GM23338 (cell line): ENCODE data around the gene FARP1. TPM values are rescaled to one million over a fixed set of nuclear protein-coding genes. Genes with fewer than 3 reads are reported as not detected.

Experiments used
- ATAC-seq: fragments of 200-7000 bp; cut with Tn5 transposase; 3 replicates; pipeline ENCODE4 v1.9.1; 2020
- DNase-seq: peaks from one replicate; pipeline ENCODE4 v3.0.0-alpha.2; 2015; ENCODE audit warnings: low spot score
- H2AFZ ChIP-seq: fragments of 200-600 bp; sonication (generic); 2 replicates; pipeline ENCODE4 v1.8.0; 2016; ENCODE audit warnings: antibody characterized with exemption, mild to moderate bottlenecking, moderate library complexity
- H3F3A ChIP-seq: fragments of 200-600 bp; sonication (generic); replicated peaks from 2 replicates; pipeline ENCODE4 v1.8.0; 2017; ENCODE audit warnings: antibody characterized with exemption, mixed run types, low read depth
- H3K27ac ChIP-seq: fragments of 200-600 bp; sonication (generic); 2 replicates; pipeline ENCODE4 v1.6.1; 2016; ENCODE audit warnings: low read depth
- H3K27me3 ChIP-seq: fragments of 200-600 bp; sonication (generic); 2 replicates; pipeline ENCODE4 v1.8.0; 2016; ENCODE audit warnings: mild to moderate bottlenecking, mixed run types, moderate library complexity; ENCODE audit not compliant: insufficient read depth
- H3K36me3 ChIP-seq: fragments of 200-600 bp; sonication (generic); 2 replicates; pipeline ENCODE4 v1.8.0; 2016; ENCODE audit warnings: mild to moderate bottlenecking; ENCODE audit not compliant: insufficient read depth
- H3K4me1 ChIP-seq: fragments of 200-600 bp; sonication (generic); 2 replicates; pipeline ENCODE4 v1.8.0; 2016; ENCODE audit warnings: mild to moderate bottlenecking, moderate library complexity; ENCODE audit not compliant: insufficient read depth
- H3K4me2 ChIP-seq: fragments of 200-600 bp; sonication (generic); 2 replicates; pipeline ENCODE4 v1.7.1; 2017; ENCODE audit warnings: mixed run types
- H3K4me3 ChIP-seq: fragments of 200-600 bp; sonication (generic); 2 replicates; pipeline ENCODE4 v1.6.1; 2016; ENCODE audit warnings: mixed run types
- H3K79me2 ChIP-seq: fragments of 200-600 bp; sonication (generic); replicated peaks from 2 replicates; pipeline ENCODE4 v1.8.0; 2017; ENCODE audit warnings: mild to moderate bottlenecking; ENCODE audit not compliant: insufficient read depth
- H3K9me2 ChIP-seq: fragments of 200-600 bp; sonication (generic); 2 replicates; pipeline ENCODE4 v1.8.0; 2017; ENCODE audit not compliant: insufficient read depth
- H4K20me1 ChIP-seq: fragments of 200-600 bp; sonication (generic); replicated peaks from 2 replicates; pipeline ENCODE4 v1.8.0; 2017; ENCODE audit warnings: mild to moderate bottlenecking; ENCODE audit not compliant: insufficient read depth
- H3K27ac Mint-ChIP-seq: 2 replicates; pipeline ENCODE4 v1.8.0; 2020; ENCODE audit warnings: inconsistent platforms, mild to moderate bottlenecking, moderate library complexity, mixed read lengths
- H3K27me3 Mint-ChIP-seq: 3 replicates; pipeline ENCODE4 v1.8.0; 2022; ENCODE audit warnings: low read depth, mild to moderate bottlenecking, moderate library complexity, mixed read lengths, inconsistent platforms; ENCODE audit not compliant: insufficient read depth, poor library complexity
- H3K36me3 Mint-ChIP-seq: 3 replicates; pipeline ENCODE4 v1.8.0; 2021; ENCODE audit warnings: low read depth, mild to moderate bottlenecking, inconsistent platforms, moderate library complexity, mixed read lengths
- H3K4me1 Mint-ChIP-seq: 3 replicates; pipeline ENCODE4 v1.8.0; 2020; ENCODE audit warnings: mild to moderate bottlenecking, inconsistent platforms, mixed read lengths
- H3K4me3 Mint-ChIP-seq: 3 replicates; pipeline ENCODE4 v1.8.0; 2021; ENCODE audit warnings: moderate library complexity, mild to moderate bottlenecking, inconsistent platforms, mixed read lengths
- H3K9me3 Mint-ChIP-seq: 3 replicates; pipeline ENCODE4 v1.8.0; 2020; ENCODE audit warnings: moderate library complexity, mild to moderate bottlenecking, inconsistent platforms, mixed read lengths
- CREB1 ChIP-seq: fragments of 250-450 bp; sonication (Bioruptor Pico); IDR thresholded peaks from 2 replicates; pipeline ENCODE4 v1.5.0; 2020; ENCODE audit warnings: low read depth, mild to moderate bottlenecking, moderate library complexity
- CTCF ChIP-seq, 2 experiments: fragments of 200-600 bp in 1 of 2; sonication (generic) in 1 of 2; conservative IDR thresholded peaks; 2 replicates each; pipeline versions ENCODE4 v1.5.1 to v1.6.1; 2016 to 2017; ENCODE audit warnings: antibody characterized with exemption in 2 of 2, low read depth in 2 of 2, mild to moderate bottlenecking in 2 of 2, moderate library complexity in 1 of 2
- ETS1 ChIP-seq: IDR thresholded peaks from 2 replicates; pipeline ENCODE4 v1.6.1; 2016; ENCODE audit warnings: antibody characterized with exemption
- EZH2 ChIP-seq: fragments of 200-600 bp; sonication (generic); IDR thresholded peaks from one replicate; pipeline ENCODE4 v1.8.0; 2017; ENCODE audit warnings: antibody characterized with exemption, mild to moderate bottlenecking, low read depth; ENCODE audit not compliant: unreplicated experiment
- EZH2phosphoT487 ChIP-seq: fragments of 200-600 bp; sonication (generic); IDR thresholded peaks from one replicate; pipeline ENCODE4 v1.8.1; 2018; ENCODE audit warnings: antibody characterized with exemption; ENCODE audit not compliant: unreplicated experiment
- JUNB ChIP-seq: IDR thresholded peaks from one replicate; pipeline ENCODE4 v1.6.1; 2016; ENCODE audit warnings: antibody characterized with exemption; ENCODE audit not compliant: unreplicated experiment
- NANOG ChIP-seq: IDR thresholded peaks from 2 replicates; pipeline ENCODE4 v1.6.1; 2016; ENCODE audit warnings: antibody characterized with exemption, borderline replicate concordance
- POLR2AphosphoS5 ChIP-seq: IDR thresholded peaks from 2 replicates; pipeline ENCODE4 v1.6.1; 2016; ENCODE audit warnings: antibody characterized with exemption, low read depth
- STAT1 ChIP-seq: IDR thresholded peaks from one replicate; pipeline ENCODE4 v1.6.1; 2016; ENCODE audit warnings: antibody characterized with exemption; ENCODE audit not compliant: unreplicated experiment
- ZNF114 ChIP-seq: fragments of 250-450 bp; sonication (Bioruptor Pico); IDR thresholded peaks from 2 replicates; pipeline ENCODE4 v1.5.0; 2020; ENCODE audit warnings: mild to moderate bottlenecking, moderate library complexity
- ZNF331 ChIP-seq: fragments of 250-450 bp; sonication (Bioruptor Pico); IDR thresholded peaks from 2 replicates; pipeline ENCODE4 v1.5.0; 2020; ENCODE audit warnings: low read depth, mild to moderate bottlenecking, moderate library complexity
- polyA plus RNA-seq: library from polyadenylated mRNA; unstranded; fragments of >200 nt; fragmentation: Nextera tagmentation; extraction: Ambion mirVana; gene quantifications from 2 replicates; pipeline ENCODE4 v1.2.1, GENCODE V29; 2016
- total RNA-seq: library from RNA; depleted of rRNA; stranded (reverse); fragments of >200 nt; shearing (Covaris generic); gene quantifications from 2 replicates; pipeline ENCODE4 v1.2.3, GENCODE V29; 2014
- TF ChIP-seq, protein P1 (sequence below): fragments of 250-450 bp; sonication (Bioruptor Pico); IDR thresholded peaks from 2 replicates; pipeline ENCODE4 v1.5.0; 2020; ENCODE audit warnings: mild to moderate bottlenecking, moderate library complexity

Gene FARP1
- total and polyA plus RNA-seq, 2 experiments from 2014 or later, result 53.6 to 82.5 TPM

- TF ChIP-seq ETS1 (no peak), STAT1 (no peak), POLR2AphosphoS5 (no peak), JUNB (no peak), EZH2phosphoT487 (no peak), CREB1 (CRISPR knock-in tag) (no peak)
Measured at GRCh38 chr13:98321395-98321794, 178.5 kb downstream of the FARP1 start (continued).

DNA sequence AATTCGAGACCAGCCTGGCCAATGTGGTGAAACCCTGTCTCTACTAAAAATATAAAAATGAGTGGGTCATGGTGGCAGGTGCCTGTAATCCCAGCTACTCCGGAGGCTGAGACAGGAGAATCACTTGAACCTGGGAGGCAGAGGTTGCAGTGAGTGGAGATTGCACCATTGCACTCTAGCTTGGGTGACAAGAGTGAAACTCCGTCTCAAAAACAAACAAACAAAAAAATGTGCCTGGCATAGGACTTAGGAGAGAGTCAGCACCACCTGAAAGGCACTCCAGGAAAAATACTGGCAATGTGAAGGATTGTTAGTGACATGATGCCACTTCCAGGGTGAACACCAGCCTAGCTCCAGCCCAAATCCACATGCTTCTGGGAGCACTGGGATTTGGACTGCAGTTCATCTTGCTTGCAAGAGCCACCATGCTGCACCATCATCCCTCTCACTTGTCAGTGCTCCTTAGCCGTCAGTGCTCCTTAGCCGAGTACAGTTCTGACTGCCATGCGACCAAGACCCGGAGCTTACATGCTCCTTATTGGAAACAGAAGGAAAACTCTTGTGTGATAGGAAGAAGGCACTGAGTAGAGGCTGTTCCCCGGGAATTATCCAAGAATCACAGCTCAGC is 179.3 kb downstream of the FARP1 start:
- no peak overlapping the region for H3K27ac Mint-ChIP-seq
- H3K27ac ChIP-seq, result no peak overlapping the region
- H3K4me3 Mint-ChIP-seq, result no peak overlapping the region
- 0 out of 2 replicates have a peak, but pooled peaks cover 7% of the 10 kb centered on the region for H3K9me2 ChIP-seq
- H3K36me3 Mint-ChIP-seq, result peaks cover 6% of the 10 kb centered on the region; the same call in 2 of the 3 replicates
- no peaks in the 10 kb centered on the region for H3F3A ChIP-seq
- H3K4me1 ChIP-seq, result peaks cover 36% of the 10 kb centered on the region
- H3K36me3 ChIP-seq, result no peaks in the 10 kb centered on the region
- ATAC-seq (no peak), DNase-seq (no peak)
- no peaks in the 10 kb centered on the region for H3K27me3 ChIP-seq
- peaks cover 57% of the 10 kb centered on the region for H3K4me1 Mint-ChIP-seq
- no peaks in the 10 kb centered on the region; the same call in 1 of the 2 replicates for H4K20me1 ChIP-seq
- no peaks in the 10 kb centered on the region; the same call in 2 of the 3 replicates for H3K9me3 Mint-ChIP-seq
- H2AFZ ChIP-seq, result no peak overlapping the region
- peaks cover 40% of the 10 kb centered on the region for H3K79me2 ChIP-seq
- no peak overlapping the region for H3K4me3 ChIP-seq
- H3K27me3 Mint-ChIP-seq, result peaks cover 11% of the 10 kb centered on the region
- no peak overlapping the region for H3K4me2 ChIP-seq
- TF ChIP-seq EZH2 (no peak), EZH2phosphoT487 (no peak), NANOG (no peak), CTCF (conservative IDR thresholded peaks at IDR 0.05; ENCODE audit: low read depth in 2 of 2) (no peak), CREB1 (CRISPR knock-in tag) (no peak), ETS1 (no peak), ZNF331 (CRISPR knock-in tag) (no peak), JUNB (no peak), POLR2AphosphoS5 (no peak), STAT1 (no peak), ZNF114 (CRISPR knock-in tag) (no peak)
- TF ChIP-seq, protein P1, sequence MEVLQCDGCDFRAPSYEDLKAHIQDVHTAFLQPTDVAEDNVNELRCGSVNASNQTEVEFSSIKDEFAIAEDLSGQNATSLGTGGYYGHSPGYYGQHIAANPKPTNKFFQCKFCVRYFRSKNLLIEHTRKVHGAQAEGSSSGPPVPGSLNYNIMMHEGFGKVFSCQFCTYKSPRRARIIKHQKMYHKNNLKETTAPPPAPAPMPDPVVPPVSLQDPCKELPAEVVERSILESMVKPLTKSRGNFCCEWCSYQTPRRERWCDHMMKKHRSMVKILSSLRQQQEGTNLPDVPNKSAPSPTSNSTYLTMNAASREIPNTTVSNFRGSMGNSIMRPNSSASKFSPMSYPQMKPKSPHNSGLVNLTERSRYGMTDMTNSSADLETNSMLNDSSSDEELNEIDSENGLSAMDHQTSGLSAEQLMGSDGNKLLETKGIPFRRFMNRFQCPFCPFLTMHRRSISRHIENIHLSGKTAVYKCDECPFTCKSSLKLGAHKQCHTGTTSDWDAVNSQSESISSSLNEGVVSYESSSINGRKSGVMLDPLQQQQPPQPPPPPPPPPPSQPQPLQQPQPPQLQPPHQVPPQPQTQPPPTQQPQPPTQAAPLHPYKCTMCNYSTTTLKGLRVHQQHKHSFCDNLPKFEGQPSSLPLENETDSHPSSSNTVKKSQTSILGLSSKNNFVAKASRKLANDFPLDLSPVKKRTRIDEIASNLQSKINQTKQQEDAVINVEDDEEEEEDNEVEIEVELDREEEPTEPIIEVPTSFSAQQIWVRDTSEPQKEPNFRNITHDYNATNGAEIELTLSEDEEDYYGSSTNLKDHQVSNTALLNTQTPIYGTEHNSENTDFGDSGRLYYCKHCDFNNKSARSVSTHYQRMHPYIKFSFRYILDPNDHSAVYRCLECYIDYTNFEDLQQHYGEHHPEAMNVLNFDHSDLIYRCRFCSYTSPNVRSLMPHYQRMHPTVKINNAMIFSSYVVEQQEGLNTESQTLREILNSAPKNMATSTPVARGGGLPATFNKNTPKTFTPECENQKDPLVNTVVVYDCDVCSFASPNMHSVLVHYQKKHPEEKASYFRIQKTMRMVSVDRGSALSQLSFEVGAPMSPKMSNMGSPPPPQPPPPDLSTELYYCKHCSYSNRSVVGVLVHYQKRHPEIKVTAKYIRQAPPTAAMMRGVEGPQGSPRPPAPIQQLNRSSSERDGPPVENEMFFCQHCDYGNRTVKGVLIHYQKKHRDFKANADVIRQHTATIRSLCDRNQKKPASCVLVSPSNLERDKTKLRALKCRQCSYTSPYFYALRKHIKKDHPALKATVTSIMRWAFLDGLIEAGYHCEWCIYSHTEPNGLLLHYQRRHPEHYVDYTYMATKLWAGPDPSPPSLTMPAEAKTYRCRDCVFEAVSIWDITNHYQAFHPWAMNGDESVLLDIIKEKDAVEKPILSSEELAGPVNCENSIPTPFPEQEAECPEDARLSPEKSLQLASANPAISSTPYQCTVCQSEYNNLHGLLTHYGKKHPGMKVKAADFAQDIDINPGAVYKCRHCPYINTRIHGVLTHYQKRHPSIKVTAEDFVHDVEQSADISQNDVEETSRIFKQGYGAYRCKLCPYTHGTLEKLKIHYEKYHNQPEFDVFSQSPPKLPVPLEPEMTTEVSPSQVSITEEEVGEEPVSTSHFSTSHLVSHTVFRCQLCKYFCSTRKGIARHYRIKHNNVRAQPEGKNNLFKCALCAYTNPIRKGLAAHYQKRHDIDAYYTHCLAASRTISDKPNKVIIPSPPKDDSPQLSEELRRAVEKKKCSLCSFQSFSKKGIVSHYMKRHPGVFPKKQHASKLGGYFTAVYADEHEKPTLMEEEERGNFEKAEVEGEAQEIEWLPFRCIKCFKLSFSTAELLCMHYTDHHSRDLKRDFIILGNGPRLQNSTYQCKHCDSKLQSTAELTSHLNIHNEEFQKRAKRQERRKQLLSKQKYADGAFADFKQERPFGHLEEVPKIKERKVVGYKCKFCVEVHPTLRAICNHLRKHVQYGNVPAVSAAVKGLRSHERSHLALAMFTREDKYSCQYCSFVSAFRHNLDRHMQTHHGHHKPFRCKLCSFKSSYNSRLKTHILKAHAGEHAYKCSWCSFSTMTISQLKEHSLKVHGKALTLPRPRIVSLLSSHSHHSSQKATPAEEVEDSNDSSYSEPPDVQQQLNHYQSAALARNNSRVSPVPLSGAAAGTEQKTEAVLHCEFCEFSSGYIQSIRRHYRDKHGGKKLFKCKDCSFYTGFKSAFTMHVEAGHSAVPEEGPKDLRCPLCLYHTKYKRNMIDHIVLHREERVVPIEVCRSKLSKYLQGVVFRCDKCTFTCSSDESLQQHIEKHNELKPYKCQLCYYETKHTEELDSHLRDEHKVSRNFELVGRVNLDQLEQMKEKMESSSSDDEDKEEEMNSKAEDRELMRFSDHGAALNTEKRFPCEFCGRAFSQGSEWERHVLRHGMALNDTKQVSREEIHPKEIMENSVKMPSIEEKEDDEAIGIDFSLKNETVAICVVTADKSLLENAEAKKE (CRISPR knock-in tag), result no peak
